ENCODE data around the gene GPR35. TPM values are rescaled to one million over a fixed set of nuclear protein-coding genes. Genes with fewer than 3 reads are reported as not detected.
A peak's percentile ranks its signal among the peaks of the same experiment; 100 is the strongest.

The GPR35 gene
- total and polyA plus RNA-seq, 2 of the 13 experiments (the other 11 are each of a cell fraction or from before 2014, with no cell fraction given), result 27.1 to 44.2 TPM

- Histone ChIP-seq H3K36me3 (replicated peaks in 1 of 2; ENCODE audit: control insufficient read depth in 1 of 2, insufficient read depth in 2 of 2, low read length in 2 of 2) (no peaks in the 10 kb centered on the region; a peak in 1 of 5 replicates), H3K27me3 (ENCODE audit: control insufficient read depth in 1 of 2, insufficient read depth in 2 of 2, low read length in 2 of 2) (peaks cover 12 to 30% of the 10 kb centered on the region in 2 experiments), H3K9ac (ENCODE audit: insufficient read depth, low read depth, low read length) (no peak overlapping the region), H4K20me1 (ENCODE audit: insufficient read depth, low read length) (no peaks in the 10 kb centered on the region), H2AFZ (ENCODE audit: low read length) (no peak overlapping the region), H3K4me3 (replicated peaks in 1 of 3; ENCODE audit: insufficient read depth in 1 of 3, low read depth in 2 of 3, low read length in 3 of 3) (no peak overlapping the region), H3K79me2 (ENCODE audit: insufficient read depth, low read length) (no peaks in the 10 kb centered on the region), H3K9me3 (ENCODE audit: low read length) (peaks cover 34% of the 10 kb centered on the region), H3K4me1 (ENCODE audit: insufficient read depth, low read length) (no peaks in the 10 kb centered on the region), H3K4me2 (ENCODE audit: low read depth, low read length) (no peak overlapping the region), H3K27ac (ENCODE audit: extremely low read length, insufficient read depth, low read length) (no peak overlapping the region)
- BruUV-seq (replicated peaks), result no TSS peak
- DNase-seq (ENCODE audit: low spot score), result no peak
- in situ Hi-C loops (cut with HindIII; ENCODE audit: extremely low pct_ligation_motif_present, low pct_unique_long_range_greater_than_20kb) (no loop called here), intact Hi-C loops (cut with micrococcal nuclease; ENCODE audit: unreplicated experiment) (no loop called here)
- ATAC-seq, result peak; percentile 5; the same call in 2 of the 3 replicates
- FAIRE-seq, result no peak
- ChIA-PET CTCF (ENCODE audit: low intra/inter-chr PET ratio, low total read pairs) (no interaction called here), POLR2A (no interaction called here)
- WGBS (ENCODE audit: low lambda C conversion rate), result 19% methylated on average over 2 of the region's 6 CpGs
- TF ChIP-seq ZNF891 (CRISPR knock-in tag; IDR thresholded peaks at IDR 0.05) (no peak), ZNF816 (CRISPR knock-in tag; IDR thresholded peaks at IDR 0.05; ENCODE audit: borderline replicate concordance) (no peak), RNF2 (conservative IDR thresholded peaks at IDR 0.05; ENCODE audit: low read depth) (no peak), NFRKB (IDR thresholded peaks at IDR 0.05) (no peak), MIER3 (CRISPR knock-in tag; IDR thresholded peaks at IDR 0.05; ENCODE audit: borderline replicate concordance) (no peak), KIAA2018 (CRISPR knock-in tag; IDR thresholded peaks at IDR 0.05; ENCODE audit: borderline replicate concordance) (no peak)
- TF ChIP-seq, protein P1, sequence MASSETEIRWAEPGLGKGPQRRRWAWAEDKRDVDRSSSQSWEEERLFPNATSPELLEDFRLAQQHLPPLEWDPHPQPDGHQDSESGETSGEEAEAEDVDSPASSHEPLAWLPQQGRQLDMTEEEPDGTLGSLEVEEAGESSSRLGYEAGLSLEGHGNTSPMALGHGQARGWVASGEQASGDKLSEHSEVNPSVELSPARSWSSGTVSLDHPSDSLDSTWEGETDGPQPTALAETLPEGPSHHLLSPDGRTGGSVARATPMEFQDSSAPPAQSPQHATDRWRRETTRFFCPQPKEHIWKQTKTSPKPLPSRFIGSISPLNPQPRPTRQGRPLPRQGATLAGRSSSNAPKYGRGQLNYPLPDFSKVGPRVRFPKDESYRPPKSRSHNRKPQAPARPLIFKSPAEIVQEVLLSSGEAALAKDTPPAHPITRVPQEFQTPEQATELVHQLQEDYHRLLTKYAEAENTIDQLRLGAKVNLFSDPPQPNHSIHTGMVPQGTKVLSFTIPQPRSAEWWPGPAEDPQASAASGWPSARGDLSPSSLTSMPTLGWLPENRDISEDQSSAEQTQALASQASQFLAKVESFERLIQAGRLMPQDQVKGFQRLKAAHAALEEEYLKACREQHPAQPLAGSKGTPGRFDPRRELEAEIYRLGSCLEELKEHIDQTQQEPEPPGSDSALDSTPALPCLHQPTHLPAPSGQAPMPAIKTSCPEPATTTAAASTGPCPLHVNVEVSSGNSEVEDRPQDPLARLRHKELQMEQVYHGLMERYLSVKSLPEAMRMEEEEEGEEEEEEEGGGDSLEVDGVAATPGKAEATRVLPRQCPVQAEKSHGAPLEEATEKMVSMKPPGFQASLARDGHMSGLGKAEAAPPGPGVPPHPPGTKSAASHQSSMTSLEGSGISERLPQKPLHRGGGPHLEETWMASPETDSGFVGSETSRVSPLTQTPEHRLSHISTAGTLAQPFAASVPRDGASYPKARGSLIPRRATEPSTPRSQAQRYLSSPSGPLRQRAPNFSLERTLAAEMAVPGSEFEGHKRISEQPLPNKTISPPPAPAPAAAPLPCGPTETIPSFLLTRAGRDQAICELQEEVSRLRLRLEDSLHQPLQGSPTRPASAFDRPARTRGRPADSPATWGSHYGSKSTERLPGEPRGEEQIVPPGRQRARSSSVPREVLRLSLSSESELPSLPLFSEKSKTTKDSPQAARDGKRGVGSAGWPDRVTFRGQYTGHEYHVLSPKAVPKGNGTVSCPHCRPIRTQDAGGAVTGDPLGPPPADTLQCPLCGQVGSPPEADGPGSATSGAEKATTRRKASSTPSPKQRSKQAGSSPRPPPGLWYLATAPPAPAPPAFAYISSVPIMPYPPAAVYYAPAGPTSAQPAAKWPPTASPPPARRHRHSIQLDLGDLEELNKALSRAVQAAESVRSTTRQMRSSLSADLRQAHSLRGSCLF (CRISPR knock-in tag; IDR thresholded peaks at IDR 0.05; ENCODE audit: borderline replicate concordance), result no peak
- TF ChIP-seq, protein P2, sequence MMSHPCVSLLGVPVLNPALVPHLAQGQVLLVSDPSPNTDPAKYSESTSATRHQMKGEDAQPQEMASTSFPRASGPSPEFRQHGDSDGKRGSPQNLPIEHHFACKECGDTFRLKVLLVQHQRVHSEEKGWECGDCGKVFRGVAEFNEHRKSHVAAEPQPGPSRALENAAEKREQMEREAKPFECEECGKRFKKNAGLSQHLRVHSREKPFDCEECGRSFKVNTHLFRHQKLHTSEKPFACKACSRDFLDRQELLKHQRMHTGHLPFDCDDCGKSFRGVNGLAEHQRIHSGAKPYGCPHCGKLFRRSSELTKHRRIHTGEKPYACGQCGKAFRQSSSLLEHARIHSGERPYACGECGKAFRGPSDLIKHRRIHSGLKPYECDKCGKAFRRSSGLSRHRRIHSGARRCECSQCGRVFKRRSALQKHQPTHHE (CRISPR knock-in tag; IDR thresholded peaks at IDR 0.05; ENCODE audit: borderline replicate concordance), result no peak
Measured at GRCh38 chr2:240635121-240635997, 10.1 kb downstream of the GPR35 start.
